ENCODE data around the gene CHCHD2.

- TF ChIP-seq CTCF (IDR thresholded peaks at IDR 0.05; ENCODE audit: low read depth, low read length) (no peak), EZH2phosphoT487 (IDR thresholded peaks at IDR 0.05; ENCODE audit: low read depth) (no peak)
Observed at GRCh38 chr7:56083150-56083785, 23.0 kb downstream of the CHCHD2 start.
